ENCODE measurements around the gene TFG.

DNA sequence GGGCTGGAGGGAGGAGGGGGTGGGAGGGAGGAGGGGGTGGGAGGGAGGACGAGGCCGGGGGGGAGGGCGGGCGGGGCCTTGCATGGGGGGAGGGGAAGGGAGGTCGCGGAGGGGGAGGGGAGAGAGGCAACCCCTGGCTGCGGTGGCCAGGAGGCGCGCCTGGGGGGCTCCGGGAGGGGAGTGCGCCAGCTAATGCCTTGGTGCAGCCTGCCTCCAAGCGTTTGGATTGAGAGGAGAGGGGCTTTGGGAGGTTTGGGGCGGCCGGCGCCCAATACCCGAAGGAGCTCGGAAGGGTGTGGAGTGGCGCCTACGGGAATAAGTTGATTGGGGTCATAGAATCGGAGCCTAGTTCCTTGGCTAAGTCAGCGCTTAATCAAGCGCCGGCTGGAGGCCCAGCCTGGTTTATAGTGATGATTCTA lies 557 bp downstream of the TFG start:
- TF ChIP-seq POLR2A (IDR thresholded peaks at IDR 0.05) (no peak), POLR2AphosphoS5 (IDR thresholded peaks at IDR 0.05) (no peak)
- TF ChIP-seq, protein P1, sequence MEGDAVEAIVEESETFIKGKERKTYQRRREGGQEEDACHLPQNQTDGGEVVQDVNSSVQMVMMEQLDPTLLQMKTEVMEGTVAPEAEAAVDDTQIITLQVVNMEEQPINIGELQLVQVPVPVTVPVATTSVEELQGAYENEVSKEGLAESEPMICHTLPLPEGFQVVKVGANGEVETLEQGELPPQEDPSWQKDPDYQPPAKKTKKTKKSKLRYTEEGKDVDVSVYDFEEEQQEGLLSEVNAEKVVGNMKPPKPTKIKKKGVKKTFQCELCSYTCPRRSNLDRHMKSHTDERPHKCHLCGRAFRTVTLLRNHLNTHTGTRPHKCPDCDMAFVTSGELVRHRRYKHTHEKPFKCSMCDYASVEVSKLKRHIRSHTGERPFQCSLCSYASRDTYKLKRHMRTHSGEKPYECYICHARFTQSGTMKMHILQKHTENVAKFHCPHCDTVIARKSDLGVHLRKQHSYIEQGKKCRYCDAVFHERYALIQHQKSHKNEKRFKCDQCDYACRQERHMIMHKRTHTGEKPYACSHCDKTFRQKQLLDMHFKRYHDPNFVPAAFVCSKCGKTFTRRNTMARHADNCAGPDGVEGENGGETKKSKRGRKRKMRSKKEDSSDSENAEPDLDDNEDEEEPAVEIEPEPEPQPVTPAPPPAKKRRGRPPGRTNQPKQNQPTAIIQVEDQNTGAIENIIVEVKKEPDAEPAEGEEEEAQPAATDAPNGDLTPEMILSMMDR (IDR thresholded peaks at IDR 0.05) = no peak

All from stomach (tissue), 4 donors.